GM21825 (cell line): ENCODE results near the gene SNX25.
"Not testable (repeated sequence)": the region's sequence is repeated elsewhere in the genome, so short reads cannot be mapped to it uniquely, and the experiment has no call there.

ENCODE experiments used
- ATAC-seq: cut with Tn5 transposase; IDR thresholded peaks from one replicate; pipeline ENCODE4 v1.9.1; 2021; ENCODE audit warnings: mild to moderate bottlenecking, moderate library complexity; ENCODE audit not compliant: unreplicated experiment

The SNX25 gene

DNA sequence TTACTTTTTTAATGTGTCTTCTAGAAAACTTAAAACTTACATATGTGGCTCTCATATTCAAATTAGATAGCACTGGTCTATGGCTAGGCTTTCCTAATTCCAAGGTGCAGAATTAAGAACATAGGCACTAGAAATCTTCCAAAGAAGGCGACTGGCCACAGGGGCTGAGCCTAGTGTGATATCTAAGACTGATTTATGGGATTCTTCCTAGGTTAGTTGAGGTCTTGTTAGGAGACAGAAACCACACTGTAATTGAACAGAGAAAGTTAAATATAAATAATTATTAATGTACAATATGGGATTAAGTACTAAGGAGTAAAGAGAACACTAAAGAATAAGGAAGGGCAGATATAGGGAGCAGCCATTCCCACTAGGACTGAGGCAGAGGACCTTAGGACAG, 48.3 kb downstream of the SNX25 start:
- no peak for ATAC-seq

DNA sequence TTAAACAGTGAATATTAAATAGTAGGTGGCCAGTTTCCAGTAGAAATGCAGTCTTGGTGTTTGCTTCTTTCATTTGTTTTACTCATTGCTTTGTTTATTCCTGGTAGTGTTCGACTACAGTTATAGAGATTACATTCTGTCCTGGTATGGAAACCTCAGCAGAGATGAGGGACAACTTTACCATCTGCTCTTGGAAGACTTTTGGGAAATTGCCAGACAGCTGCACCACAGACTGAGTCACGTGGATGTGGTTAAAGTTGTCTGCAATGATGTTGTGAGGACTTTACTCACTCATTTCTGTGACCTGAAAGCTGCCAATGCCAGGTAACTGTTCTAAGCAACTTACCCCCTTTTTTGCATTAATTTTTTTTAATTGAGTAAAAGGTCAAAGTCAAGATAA, 49.3 kb downstream of the SNX25 start:
- not testable (repeated sequence) for ATAC-seq

DNA sequence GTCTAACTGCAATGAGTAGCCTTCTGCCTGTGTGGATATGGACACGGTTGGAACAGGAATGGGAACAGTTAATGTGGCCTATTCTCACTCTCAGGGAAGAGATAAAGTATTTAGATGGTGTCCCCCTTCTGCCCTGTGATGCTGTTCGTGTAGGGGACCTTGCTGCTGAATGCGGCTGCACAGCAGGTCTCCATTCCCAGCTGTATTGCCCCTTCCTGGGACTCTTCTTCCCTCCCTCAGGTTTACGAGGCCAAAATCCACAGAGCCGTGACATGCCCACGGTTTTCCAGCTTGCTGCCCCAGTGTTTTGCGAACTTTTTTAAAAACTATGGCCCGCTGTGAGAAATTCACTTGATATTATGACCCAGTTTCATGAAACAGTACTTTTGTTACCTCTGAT, 50.3 kb downstream of the SNX25 start:
- ATAC-seq, result no peak

DNA sequence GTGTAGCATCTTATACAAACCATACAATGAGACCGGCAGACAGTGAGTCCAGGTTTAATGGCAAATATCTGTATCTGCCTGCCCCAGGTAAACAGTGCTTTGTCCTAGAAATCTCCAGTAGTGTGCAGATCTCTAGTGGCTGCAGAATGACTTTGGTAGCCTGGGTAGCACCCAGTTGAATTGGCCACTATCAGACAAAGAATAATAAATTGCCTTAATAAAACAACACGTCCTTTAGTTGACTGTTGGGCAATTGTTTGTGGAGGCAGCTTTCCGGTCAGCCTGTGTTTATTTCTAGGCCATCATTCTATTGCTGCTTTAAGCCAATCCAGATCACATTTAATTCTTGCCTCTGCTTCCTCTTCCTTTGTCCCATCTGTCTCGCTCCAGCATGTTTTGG, 52.5 kb downstream of the SNX25 start:
- no peak for ATAC-seq

DNA sequence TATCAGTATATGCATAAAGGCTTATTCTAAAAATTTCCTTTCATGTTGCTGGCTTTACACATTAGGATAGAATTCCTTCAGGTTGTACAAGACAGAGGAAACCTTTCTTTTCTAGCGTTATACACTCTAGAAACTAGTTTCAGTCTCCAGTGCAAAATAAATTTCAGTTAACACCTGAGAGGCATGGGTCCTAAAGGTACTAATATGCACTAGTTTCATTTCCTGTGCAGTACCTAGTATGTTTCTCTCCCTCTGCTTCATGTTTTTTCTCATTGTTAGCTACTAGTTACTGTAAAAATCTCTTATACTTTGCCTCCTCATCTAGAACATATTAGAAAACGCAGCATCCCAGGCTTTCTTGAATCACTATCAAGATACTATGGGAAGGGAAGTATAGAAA, 54.0 kb downstream of the SNX25 start:
- peak; percentile 67 for ATAC-seq

DNA sequence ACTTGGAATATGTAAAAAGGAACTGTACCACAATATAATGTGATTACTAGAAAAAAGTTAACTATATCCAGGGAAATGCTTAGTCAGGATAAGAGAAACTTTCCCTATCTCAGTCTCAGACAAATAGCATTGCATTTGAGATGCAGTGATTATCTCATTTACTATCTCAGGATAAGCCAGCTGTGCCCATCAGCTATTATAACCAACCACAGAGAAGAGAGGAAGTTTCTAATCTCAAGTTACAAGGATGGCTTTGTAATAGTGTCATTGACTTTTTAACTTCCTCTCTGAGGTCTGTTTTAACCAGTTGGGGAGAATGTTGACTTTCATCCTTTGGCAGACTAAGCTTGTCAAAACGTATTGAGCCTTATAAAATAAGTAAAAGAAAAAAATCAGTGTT, 56.5 kb downstream of the SNX25 start:
- peak; percentile 80 for ATAC-seq

DNA sequence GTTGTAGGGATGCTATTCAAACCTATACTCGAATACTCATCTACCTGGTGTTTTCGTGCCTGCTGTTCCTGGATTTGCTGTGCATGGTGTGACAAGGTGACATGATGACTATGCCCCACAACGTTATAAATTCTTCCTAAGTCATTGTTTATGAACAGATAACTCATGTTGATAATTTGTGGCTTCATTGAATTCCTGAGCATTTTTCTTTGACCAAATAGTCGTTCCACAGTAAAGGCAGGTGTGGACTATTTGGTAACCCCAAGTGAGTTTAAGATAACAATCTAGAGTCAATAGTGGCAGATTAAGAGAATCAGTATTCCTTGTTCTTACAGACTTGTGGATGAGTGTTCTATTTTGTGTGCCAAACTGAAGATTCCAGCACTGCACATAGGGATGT, 59.9 kb downstream of the SNX25 start:
- no peak for ATAC-seq

DNA sequence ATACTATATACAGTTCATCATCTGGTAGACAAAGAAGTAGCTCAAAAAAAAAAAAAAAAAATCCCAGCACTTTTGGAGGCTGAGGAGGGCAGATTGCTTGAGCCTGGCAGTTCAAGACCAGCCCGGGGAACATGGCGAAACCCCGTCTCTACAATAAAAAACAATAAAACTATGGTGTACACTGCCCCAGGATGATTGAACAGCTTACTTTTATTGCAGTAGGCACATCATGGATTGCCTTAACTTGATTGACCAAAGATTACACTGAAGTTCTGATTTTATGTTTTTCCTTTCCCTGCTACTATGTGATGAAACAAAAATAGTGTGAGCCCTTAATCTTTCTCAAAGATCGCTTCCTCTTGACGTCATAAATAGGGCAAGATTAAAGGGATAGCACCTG, 60.6 kb downstream of the SNX25 start:
- no peak for ATAC-seq

DNA sequence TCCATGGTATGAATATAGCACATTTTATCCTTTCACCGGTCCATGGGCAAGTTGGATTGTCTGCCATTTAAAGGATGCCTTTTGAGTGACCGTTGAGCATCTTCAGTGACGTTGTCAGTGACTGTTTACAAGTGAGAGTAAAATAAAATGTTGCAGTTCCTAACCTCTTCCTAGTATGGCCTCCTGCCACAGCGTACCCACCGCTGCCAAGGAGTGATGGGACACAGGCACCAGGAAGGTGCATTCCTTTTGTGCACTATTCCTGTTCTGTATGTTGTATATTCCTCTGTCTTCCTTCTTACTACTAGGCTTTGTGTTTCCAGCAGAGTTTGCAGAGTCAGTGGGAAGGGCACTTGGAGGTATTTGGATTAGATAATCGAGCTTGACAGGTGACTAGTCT, 61.5 kb downstream of the SNX25 start:
- ATAC-seq, result no peak

DNA sequence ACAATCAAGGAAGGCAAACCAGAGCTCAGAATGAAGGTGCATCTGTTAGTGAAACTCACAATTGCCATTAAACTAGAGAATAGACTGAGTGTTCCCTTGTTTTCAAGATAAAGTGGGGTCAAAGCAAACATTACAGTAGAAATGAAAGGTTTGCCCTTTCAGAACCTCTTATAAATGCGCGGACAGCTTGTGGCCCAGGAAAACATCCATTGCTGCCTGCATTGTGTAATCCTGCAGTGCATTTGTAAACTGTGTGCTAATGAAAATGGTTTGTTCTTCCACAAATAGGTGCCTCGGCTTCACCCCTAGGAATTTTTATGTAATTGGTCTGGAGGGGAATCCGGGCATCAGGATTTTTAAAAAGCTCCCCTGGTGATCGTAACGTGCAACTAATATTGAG, 62.8 kb downstream of the SNX25 start:
- ATAC-seq, result no peak

DNA sequence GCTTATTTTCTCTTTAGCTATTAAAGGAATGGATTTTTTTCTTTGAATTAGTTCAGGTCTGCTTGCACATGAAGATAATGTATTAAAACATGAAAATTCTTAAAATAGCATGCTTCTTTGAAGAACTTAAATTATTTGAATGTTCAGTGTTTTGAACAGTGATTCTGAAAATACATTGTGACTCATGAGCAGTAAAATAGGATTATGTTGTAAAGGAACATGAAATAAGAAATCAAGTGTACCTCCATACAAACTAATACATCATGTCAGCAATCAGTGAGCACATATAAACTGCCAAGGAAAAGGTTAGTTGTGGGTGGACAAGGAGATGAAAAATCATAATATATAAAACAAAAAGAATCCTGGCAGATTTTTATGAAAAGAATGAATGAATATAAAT, 66.1 kb downstream of the SNX25 start:
- no peak for ATAC-seq

DNA sequence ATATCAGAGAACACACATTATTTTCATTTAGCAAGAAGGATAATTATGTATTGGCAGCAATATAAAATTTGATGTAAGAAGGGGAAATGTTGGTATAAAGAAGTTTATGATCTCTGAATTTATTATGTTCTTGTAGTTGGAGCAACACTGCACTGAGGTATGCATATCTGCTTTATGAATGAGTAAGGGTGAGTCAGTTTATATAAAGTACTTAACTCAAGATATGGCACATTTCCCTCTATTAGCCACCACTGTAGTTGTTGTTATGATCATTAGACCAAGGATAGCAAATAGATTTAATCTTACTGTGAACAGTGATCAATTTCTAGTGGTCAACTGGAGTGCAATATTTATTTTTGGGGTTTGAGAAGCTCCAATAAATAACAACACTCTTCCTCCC, 66.6 kb downstream of the SNX25 start:
- no peak for ATAC-seq

DNA sequence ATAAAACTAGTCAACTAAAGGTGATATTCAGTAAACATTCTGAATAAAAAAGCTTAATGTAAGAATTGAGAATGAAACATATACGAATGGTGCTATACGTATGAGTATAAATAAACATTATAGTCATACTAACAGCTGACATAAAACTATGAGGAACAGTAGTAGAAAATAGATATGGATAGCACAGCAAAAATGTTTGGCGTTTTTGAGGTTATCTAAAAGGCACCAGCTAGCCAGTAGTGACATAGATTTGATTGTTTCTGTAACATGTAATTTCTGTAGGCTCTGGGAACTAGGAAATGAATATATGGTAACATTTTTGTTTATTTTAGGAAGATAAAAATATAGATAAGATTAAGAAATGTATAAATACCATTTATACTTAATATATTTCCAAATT, 69.3 kb downstream of the SNX25 start:
- ATAC-seq, result no peak

DNA sequence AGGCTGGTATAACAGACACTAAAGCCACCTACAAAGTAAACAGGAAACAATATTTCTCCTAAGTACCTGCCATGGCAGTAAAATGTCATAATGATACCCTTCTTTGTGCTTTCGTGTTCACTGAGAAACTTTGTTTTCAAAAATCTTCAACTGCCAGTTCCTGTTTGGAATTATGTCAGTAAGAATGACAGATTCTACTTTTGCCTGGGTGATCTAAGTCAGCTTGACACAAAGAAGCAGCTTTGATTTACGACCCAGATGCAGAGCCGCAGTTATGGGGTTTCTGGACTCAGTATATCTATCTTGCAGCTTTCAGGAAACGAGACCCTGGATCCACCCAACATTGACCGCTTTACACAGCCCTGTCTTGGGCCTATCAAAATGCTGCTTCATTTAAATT, 71.2 kb downstream of the SNX25 start:
- ATAC-seq, result no peak

DNA sequence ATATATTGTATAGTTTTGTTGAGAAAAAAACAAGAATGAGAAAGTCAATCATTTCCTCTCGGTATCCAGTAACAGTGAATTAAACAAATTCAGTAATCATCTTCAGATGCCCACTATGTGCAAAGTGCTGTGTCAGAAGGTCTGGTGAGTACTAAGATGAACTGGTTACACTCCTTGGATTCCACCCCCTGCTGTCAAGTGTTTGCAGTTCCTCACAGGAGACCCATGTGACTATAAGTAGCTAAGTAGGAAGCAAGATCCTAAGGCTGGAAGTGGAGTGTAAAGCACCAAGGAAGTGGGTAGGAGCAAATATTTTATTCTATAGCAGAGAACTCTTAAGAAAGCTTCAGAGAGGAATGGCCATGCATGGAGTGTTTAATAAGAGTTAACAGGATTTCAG, 73.6 kb downstream of the SNX25 start:
- ATAC-seq, result no peak

DNA sequence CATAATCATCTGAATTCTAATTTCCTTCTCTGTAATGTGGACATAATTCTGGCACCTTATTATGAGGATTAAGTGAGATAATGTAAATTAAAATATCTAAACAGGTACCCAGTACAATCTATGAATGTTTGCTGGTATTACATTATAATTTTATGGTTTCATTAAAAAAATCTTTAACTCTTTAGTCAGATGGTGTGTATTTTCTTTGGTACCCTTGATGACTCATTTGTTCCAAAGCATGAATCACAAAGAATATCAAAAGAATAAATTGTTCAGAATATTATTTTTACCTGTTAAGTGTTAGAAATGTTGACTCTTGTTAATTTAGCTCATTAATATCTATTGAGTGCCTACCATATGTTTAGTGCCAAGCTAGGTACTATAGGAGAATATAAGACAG, 74.3 kb downstream of the SNX25 start:
- no peak for ATAC-seq

DNA sequence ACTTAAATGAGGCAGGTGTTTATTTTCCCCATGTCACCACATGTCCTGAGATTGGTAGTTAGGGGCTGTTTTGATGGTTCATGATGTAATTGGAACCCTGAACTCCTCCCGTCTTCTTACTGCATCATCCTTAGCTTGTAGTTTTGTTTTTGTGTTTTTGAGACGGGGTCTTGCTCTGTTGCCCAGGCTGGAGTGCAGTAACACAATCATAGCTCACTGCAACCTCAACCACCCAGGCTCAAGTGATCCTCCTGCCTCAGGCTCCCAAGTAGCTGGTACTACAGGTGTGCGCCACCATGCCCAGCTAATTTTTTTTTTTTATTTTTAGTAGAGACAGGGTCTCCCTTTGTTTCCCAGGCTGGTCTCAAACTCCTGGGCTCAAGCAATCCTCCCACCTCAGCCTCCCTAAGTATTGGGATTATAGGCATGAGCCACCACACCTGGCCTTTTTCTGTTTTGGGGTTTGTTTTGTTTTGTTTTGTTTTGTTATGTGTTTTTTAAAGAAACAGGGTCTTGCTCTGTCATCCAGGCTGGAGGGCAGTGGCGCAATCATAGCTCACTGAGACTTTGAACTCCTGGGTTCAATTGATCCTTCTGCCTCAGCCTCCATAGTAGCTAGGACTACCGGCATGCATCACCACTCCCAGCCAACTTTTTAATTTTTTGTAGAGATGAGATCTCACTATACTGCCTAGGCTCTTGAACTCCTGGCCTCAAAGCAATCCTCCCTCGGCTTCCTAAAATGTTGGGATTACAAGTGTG, 76.4 kb downstream of the SNX25 start:
- ATAC-seq, result no peak

DNA sequence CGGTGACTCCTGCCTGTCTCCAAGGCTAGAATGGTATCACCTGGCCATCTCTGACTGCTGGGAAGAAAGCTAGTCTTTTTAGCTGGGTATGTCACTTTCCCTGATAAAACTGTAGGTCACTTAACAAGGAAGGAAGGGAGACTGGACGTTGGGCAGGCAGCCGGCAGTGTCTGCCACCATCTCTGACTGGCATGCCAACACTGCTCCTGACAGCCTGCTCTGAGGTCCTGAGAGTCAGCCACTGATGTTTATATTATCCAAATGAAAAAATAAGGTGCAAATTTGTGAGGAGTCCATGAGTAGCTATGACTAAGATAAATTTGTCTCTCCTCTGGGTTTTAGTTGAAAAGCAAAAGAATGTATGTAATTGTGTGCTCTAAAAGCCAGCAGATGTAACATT, 77.2 kb downstream of the SNX25 start:
- ATAC-seq, result no peak

DNA sequence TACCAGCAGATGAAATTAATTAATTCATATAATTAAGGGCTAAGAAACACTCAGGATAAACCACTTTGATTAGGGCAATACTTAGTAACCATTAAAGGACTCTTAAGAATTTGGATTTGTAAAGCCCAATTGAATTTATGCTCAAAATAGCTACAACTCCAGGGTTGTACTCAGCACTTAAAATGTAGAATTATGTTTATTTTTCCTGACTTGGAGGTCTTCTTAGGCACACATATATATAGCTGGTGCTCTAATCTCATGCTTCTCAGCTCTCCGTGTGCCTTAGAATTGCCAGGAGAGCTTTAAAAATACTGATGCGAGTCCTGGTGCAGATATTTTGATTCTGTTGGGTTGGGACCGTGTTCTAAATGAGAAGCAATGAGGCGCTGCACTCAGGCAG, 77.6 kb downstream of the SNX25 start:
- ATAC-seq, result no peak

DNA sequence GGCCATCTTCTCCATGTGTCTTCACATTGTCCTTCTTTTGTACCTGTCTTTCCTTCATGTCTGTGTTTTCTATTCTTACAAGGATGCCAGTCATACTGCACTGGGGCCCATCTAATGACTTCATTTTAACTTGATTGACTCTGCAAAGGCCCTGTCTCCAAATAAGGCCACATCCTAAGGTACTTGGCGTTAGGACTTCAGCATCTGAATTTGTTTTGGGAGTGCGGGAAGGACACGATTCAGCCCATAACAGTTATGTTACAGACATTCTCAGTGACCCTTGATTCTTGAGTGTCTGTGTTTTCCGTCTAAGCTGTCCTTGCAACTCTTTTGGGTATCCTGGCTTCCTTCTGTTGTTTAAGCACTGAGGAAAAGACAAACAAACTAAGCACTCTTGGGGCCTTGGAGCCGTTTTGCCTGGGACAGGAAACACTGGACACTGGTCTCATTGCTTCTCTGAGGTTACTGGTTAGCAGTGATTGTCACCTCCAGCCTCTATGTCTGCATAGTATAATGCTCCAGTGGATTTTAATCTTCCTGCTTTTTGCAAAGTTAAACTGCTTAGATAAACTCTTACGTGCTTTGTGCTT, 80.7 kb downstream of the SNX25 start:
- ATAC-seq, result no peak

DNA sequence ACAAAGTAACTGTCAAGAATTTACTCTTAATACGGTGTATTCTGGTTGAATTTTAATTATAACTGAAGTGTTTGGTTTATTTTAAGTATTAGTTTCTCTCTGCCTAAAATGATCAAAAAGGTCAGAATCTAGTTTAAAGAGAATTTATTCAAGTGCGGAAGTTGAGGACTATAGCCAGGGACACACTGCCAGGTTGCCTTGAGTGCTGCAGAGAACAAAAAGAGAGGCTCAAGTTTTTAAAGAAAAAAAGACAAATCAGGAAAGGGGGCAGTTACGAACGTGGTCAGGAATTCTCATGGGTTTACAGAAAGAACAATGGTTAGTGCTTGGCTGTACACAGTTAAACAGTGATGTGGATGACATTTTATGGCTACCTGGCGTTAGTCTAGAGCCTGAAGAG, 81.3 kb downstream of the SNX25 start:
- ATAC-seq, result no peak

DNA sequence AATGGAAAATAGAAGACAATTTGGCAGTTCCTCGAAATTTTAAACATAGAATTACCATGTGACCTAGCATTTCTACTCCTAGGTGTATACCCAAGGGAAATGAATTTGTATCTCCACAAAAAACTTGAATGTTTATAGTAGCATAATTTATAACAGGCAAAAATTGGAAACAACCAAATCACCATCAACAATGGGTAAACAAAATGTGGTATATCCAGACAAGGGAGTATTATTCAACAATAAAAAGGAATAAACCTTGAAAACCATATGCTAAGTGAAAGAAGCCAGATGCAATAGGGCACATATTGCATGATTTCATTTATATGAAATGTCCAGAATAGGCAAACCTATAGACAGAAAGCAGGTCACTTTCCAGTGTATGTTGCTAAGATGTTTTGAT, 83.8 kb downstream of the SNX25 start:
- ATAC-seq, result no peak
